ENCODE data around the gene NUDT16L1.

Gene NUDT16L1

GRCh38 chr16:4684058-4684715 lies 9.2 kb upstream of the NUDT16L1 start:
- H3K36me3 ChIP-seq (ENCODE audit: insufficient read depth, low read length): peaks cover 7% of the 10 kb centered on the region; the same call in 1 of the 2 replicates

GRCh38 chr16:4684763-4685162 lies 8.6 kb upstream of the NUDT16L1 start:
- Histone ChIP-seq H3K79me2 (ENCODE audit: control insufficient read depth, insufficient read depth, low read length, unreplicated experiment) (no peaks in the 10 kb centered on the region), H3K27me3 (ENCODE audit: insufficient read depth, low read length) (no peaks in the 10 kb centered on the region), H3K4me1 (ENCODE audit: control insufficient read depth, insufficient read depth, low read length, unreplicated experiment) (no peaks in the 10 kb centered on the region), H2AFZ (ENCODE audit: low read length, unreplicated experiment) (no peak overlapping the region), H3K27ac (ENCODE audit: low read depth, low read length) (no peak overlapping the region), H3K4me3 (ENCODE audit: low read depth, low read length) (no peak overlapping the region), H3K36me3 (ENCODE audit: insufficient read depth, low read length) (peaks cover 7% of the 10 kb centered on the region; the same call in 1 of the 2 replicates)

More at GRCh38 chr16:4684058-4684715, 9.2 kb upstream of the NUDT16L1 start:
- no peaks in the 10 kb centered on the region for H3K79me2 ChIP-seq (ENCODE audit: control insufficient read depth, insufficient read depth, low read length, unreplicated experiment)
- H3K4me1 ChIP-seq (ENCODE audit: control insufficient read depth, insufficient read depth, low read length, unreplicated experiment): no peaks in the 10 kb centered on the region
- H3K27me3 ChIP-seq (ENCODE audit: insufficient read depth, low read length): no peaks in the 10 kb centered on the region
- H3K4me3 ChIP-seq (ENCODE audit: low read depth, low read length): no peak overlapping the region
- H3K27ac ChIP-seq (ENCODE audit: low read depth, low read length): no peak overlapping the region
- H2AFZ ChIP-seq (ENCODE audit: low read length, unreplicated experiment): no peak overlapping the region

- Histone ChIP-seq H3K36me3 (ENCODE audit: insufficient read depth, low read length) (peaks cover 7% of the 10 kb centered on the region; the same call in 1 of the 2 replicates), H3K27ac (ENCODE audit: low read depth, low read length) (no peak overlapping the region), H3K4me3 (ENCODE audit: low read depth, low read length) (no peak overlapping the region), H3K27me3 (ENCODE audit: insufficient read depth, low read length) (no peaks in the 10 kb centered on the region), H2AFZ (ENCODE audit: low read length, unreplicated experiment) (no peak overlapping the region), H3K79me2 (ENCODE audit: control insufficient read depth, insufficient read depth, low read length, unreplicated experiment) (no peaks in the 10 kb centered on the region), H3K4me1 (ENCODE audit: control insufficient read depth, insufficient read depth, low read length, unreplicated experiment) (no peaks in the 10 kb centered on the region)
Observed at GRCh38 chr16:4685292-4685691, 8.1 kb upstream of the NUDT16L1 start.

- no peaks in the 10 kb centered on the region for H3K4me1 ChIP-seq (ENCODE audit: control insufficient read depth, insufficient read depth, low read length, unreplicated experiment)
- no peak overlapping the region for H2AFZ ChIP-seq (ENCODE audit: low read length, unreplicated experiment)
- H3K79me2 ChIP-seq (ENCODE audit: control insufficient read depth, insufficient read depth, low read length, unreplicated experiment): no peaks in the 10 kb centered on the region
- H3K4me3 ChIP-seq (ENCODE audit: low read depth, low read length): no peak overlapping the region
- H3K27ac ChIP-seq (ENCODE audit: low read depth, low read length): no peak overlapping the region
- H3K36me3 ChIP-seq (ENCODE audit: insufficient read depth, low read length): peaks cover 7% of the 10 kb centered on the region; the same call in 1 of the 2 replicates
- no peaks in the 10 kb centered on the region for H3K27me3 ChIP-seq (ENCODE audit: insufficient read depth, low read length)
Observed at GRCh38 chr16:4685776-4686496, 7.4 kb upstream of the NUDT16L1 start.

- Histone ChIP-seq H3K79me2 (ENCODE audit: control insufficient read depth, insufficient read depth, low read length, unreplicated experiment) (no peaks in the 10 kb centered on the region), H3K4me1 (ENCODE audit: control insufficient read depth, insufficient read depth, low read length, unreplicated experiment) (no peaks in the 10 kb centered on the region), H2AFZ (ENCODE audit: low read length, unreplicated experiment) (no peak overlapping the region), H3K4me3 (ENCODE audit: low read depth, low read length) (no peak overlapping the region), H3K27ac (ENCODE audit: low read depth, low read length) (no peak overlapping the region), H3K36me3 (ENCODE audit: insufficient read depth, low read length) (peaks cover 7% of the 10 kb centered on the region; the same call in 1 of the 2 replicates), H3K27me3 (ENCODE audit: insufficient read depth, low read length) (no peaks in the 10 kb centered on the region)
Observed at GRCh38 chr16:4686497-4687210, 6.7 kb upstream of the NUDT16L1 start.

GRCh38 chr16:4687416-4687815 lies 5.9 kb upstream of the NUDT16L1 start:
- Histone ChIP-seq H3K4me1 (ENCODE audit: control insufficient read depth, insufficient read depth, low read length, unreplicated experiment) (no peaks in the 10 kb centered on the region), H2AFZ (ENCODE audit: low read length, unreplicated experiment) (no peak overlapping the region), H3K79me2 (ENCODE audit: control insufficient read depth, insufficient read depth, low read length, unreplicated experiment) (no peaks in the 10 kb centered on the region), H3K27me3 (ENCODE audit: insufficient read depth, low read length) (no peaks in the 10 kb centered on the region), H3K36me3 (ENCODE audit: insufficient read depth, low read length) (peaks cover 7% of the 10 kb centered on the region; the same call in 1 of the 2 replicates), H3K4me3 (ENCODE audit: low read depth, low read length) (no peak overlapping the region), H3K27ac (ENCODE audit: low read depth, low read length) (no peak overlapping the region)

GRCh38 chr16:4687946-4688673 lies 5.3 kb upstream of the NUDT16L1 start:
- H3K36me3 ChIP-seq (ENCODE audit: insufficient read depth, low read length): peaks cover 7% of the 10 kb centered on the region; the same call in 1 of the 2 replicates
- H3K27me3 ChIP-seq (ENCODE audit: insufficient read depth, low read length): no peaks in the 10 kb centered on the region
- H3K4me3 ChIP-seq (ENCODE audit: low read depth, low read length): no peak overlapping the region
- no peaks in the 10 kb centered on the region for H3K79me2 ChIP-seq (ENCODE audit: control insufficient read depth, insufficient read depth, low read length, unreplicated experiment)
- H3K4me1 ChIP-seq (ENCODE audit: control insufficient read depth, insufficient read depth, low read length, unreplicated experiment): peaks cover 3% of the 10 kb centered on the region
- no peak overlapping the region for H2AFZ ChIP-seq (ENCODE audit: low read length, unreplicated experiment)
- H3K27ac ChIP-seq (ENCODE audit: low read depth, low read length): no peak overlapping the region

- H3K4me1 ChIP-seq (ENCODE audit: control insufficient read depth, insufficient read depth, low read length, unreplicated experiment): peaks cover 3% of the 10 kb centered on the region
- no peak overlapping the region for H2AFZ ChIP-seq (ENCODE audit: low read length, unreplicated experiment)
- no peaks in the 10 kb centered on the region for H3K79me2 ChIP-seq (ENCODE audit: control insufficient read depth, insufficient read depth, low read length, unreplicated experiment)
- no peaks in the 10 kb centered on the region for H3K27me3 ChIP-seq (ENCODE audit: insufficient read depth, low read length)
- no peak overlapping the region for H3K27ac ChIP-seq (ENCODE audit: low read depth, low read length)
- H3K4me3 ChIP-seq (ENCODE audit: low read depth, low read length): no peak overlapping the region
- peaks cover 7% of the 10 kb centered on the region; the same call in 1 of the 2 replicates for H3K36me3 ChIP-seq (ENCODE audit: insufficient read depth, low read length)
Observed at GRCh38 chr16:4688674-4689045, 4.7 kb upstream of the NUDT16L1 start.

- peaks cover 3% of the 10 kb centered on the region for H3K4me1 ChIP-seq (ENCODE audit: control insufficient read depth, insufficient read depth, low read length, unreplicated experiment)
- H3K36me3 ChIP-seq (ENCODE audit: insufficient read depth, low read length): peaks cover 7% of the 10 kb centered on the region; the same call in 1 of the 2 replicates
- H3K4me3 ChIP-seq (ENCODE audit: low read depth, low read length): no peak overlapping the region
- H3K27me3 ChIP-seq (ENCODE audit: insufficient read depth, low read length): no peaks in the 10 kb centered on the region
- no peak overlapping the region for H3K27ac ChIP-seq (ENCODE audit: low read depth, low read length)
- no peak overlapping the region for H2AFZ ChIP-seq (ENCODE audit: low read length, unreplicated experiment)
- no peaks in the 10 kb centered on the region for H3K79me2 ChIP-seq (ENCODE audit: control insufficient read depth, insufficient read depth, low read length, unreplicated experiment)
Observed at GRCh38 chr16:4689091-4689671, 4.2 kb upstream of the NUDT16L1 start.
